Stomach (tissue), 9 donors: Measurements from ENCODE around the gene SLC25A24. TPM values are rescaled to one million over a fixed set of nuclear protein-coding genes. Genes with fewer than 3 reads are reported as not detected.
"Not testable (repeated sequence)": the region's sequence is repeated elsewhere in the genome, so short reads cannot be mapped to it uniquely, and the experiment has no call there.

Source experiments
- DNase-seq, 2 donors: peaks; one replicate each; pipeline versions ENCODE4 v3.0.0 to v3.0.0-alpha.2; 2013 to 2019
- H3K27ac ChIP-seq, 5 donors: fragments of 200-600 bp in 4 of 5; sonication (generic) in 4 of 5; one replicate each; pipeline ENCODE4 v1.5.1; 2013 to 2019; ENCODE audit warnings: mild to moderate bottlenecking in 1 of 5, moderate library complexity in 1 of 5
- H3K27me3 ChIP-seq, 3 donors: fragments of 200-600 bp; sonication (generic); one replicate each; pipeline ENCODE4 v1.5.1; 2017 to 2019; ENCODE audit warnings: mixed run types in 1 of 3
- H3K36me3 ChIP-seq, 4 donors: fragments of 200-600 bp; sonication (generic); 1 replicate in 3 of 4; 2 replicates in 1 of 4; pipeline ENCODE4 v1.5.1; 2016 to 2019
- H3K4me1 ChIP-seq, 4 donors: fragments of 200-600 bp; sonication (generic); one replicate each; pipeline ENCODE4 v1.5.1; 2016 to 2019
- H3K4me3 ChIP-seq, 4 donors: fragments of 200-600 bp; sonication (generic) in 3 of 4; one replicate each; pipeline ENCODE4 v1.5.1; 2016 to 2019; ENCODE audit warnings: mild to moderate bottlenecking in 1 of 4
- H3K9me3 ChIP-seq, 4 donors: fragments of 200-600 bp; sonication (generic); one replicate each; pipeline ENCODE4 v1.5.1; 2016 to 2019
- EP300 ChIP-seq: sonication (generic); formaldehyde crosslinking; IDR thresholded peaks from one replicate; pipeline ENCODE4 v1.6.1; 2017; ENCODE audit warnings: antibody characterized with exemption
- POLR2A ChIP-seq, 4 donors: fragments of 450-650 bp; IDR thresholded peaks; one replicate each; pipeline ENCODE4 v1.6.1; 2016; ENCODE audit warnings: antibody characterized with exemption in 4 of 4, control low read depth in 2 of 4, mild to moderate bottlenecking in 1 of 4, moderate library complexity in 1 of 4
- POLR2AphosphoS5 ChIP-seq, 3 donors: sonication (generic); formaldehyde crosslinking; IDR thresholded peaks; one replicate each; pipeline ENCODE4 v1.6.1; 2016; ENCODE audit warnings: antibody characterized with exemption in 3 of 3
- WGBS, 5 donors: extraction: QIAGEN DNeasy Blood & Tissue Kit in 3 of 5; methylation state at CpG; one replicate each; pipeline versions ENCODE4 v1.1.5 to v1.1.7; 2013 to 2018; 5-methylcytosine and 5-hydroxymethylcytosine counted together
- intact Hi-C: fragments of 100-400 bp; cut with DNase I; formaldehyde crosslinking; loops from one replicate; pipeline ENCODE4 v1.15.1; 2023; ENCODE audit warnings: low total_unique reads
- polyA plus RNA-seq, 3 donors: library from polyadenylated mRNA; stranded (reverse); fragments of 200-250 nt; gene quantifications; one replicate each; pipeline ENCODE4 v1.2.3, GENCODE V29; 2013
- total RNA-seq, 5 donors: library from RNA; depleted of rRNA; stranded (reverse); fragments of >200 nt; gene quantifications; one replicate each; pipeline versions ENCODE4 v1.1.0 to v1.2.3, GENCODE V29; 2014 to 2016
- TF ChIP-seq, protein P1 (sequence below), 7 experiments: fragments of 450-650 bp in 4 of 7; fragments of 200-600 bp in 3 of 7; sonication (generic) in 3 of 7; IDR thresholded peaks; one replicate each; pipeline ENCODE4 v1.5.1; 2016 to 2019; ENCODE audit warnings: antibody characterized with exemption in 7 of 7, control low read depth in 2 of 7, mild to moderate bottlenecking in 1 of 7
- donor health status: healthy with polysubstance abuse.
- donor health status: Bipolar disorder and iron deficiency.
- donor health status: healthy.

SLC25A24 gene
- total and polyA plus RNA-seq, 8 donors = 4.1 to 76.9 (median 19.3) TPM

DNA sequence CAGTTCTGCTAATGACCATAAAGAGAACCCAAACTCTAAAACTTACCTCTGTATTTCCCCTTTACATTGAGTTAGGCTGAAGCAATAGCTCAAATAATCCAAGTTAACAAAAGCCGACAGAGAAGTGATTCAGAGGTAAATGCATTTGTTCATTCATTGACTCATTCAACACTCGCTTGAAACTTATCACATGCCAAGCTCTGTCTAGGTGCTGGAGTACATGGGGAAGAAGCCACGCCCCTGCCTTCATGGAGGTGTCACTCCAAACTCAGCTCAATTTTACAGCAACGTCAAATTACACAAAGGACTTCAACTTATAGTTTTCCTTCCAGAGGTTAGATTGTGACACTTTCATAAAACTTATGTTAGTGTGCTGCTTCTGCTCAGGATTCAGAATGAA lies 45.8 kb downstream of the SLC25A24 start:
- no peak overlapping the region for H3K4me3 ChIP-seq
- 68 to 95% (median 71%) methylated on average over 4 of the region's 4 CpGs for WGBS, 5 donors
- DNase-seq = no peak
- no peaks in the 10 kb centered on the region for H3K4me1 ChIP-seq
- peaks cover 4 to 89% (median 82%) of the 10 kb centered on the region in 4 donors for H3K36me3 ChIP-seq
- H3K27ac ChIP-seq = no peak overlapping the region
- intact Hi-C loops = no loop called here
- no peaks in the 10 kb centered on the region for H3K27me3 ChIP-seq
- no peaks in the 10 kb centered on the region for H3K9me3 ChIP-seq
- TF ChIP-seq, protein P1, sequence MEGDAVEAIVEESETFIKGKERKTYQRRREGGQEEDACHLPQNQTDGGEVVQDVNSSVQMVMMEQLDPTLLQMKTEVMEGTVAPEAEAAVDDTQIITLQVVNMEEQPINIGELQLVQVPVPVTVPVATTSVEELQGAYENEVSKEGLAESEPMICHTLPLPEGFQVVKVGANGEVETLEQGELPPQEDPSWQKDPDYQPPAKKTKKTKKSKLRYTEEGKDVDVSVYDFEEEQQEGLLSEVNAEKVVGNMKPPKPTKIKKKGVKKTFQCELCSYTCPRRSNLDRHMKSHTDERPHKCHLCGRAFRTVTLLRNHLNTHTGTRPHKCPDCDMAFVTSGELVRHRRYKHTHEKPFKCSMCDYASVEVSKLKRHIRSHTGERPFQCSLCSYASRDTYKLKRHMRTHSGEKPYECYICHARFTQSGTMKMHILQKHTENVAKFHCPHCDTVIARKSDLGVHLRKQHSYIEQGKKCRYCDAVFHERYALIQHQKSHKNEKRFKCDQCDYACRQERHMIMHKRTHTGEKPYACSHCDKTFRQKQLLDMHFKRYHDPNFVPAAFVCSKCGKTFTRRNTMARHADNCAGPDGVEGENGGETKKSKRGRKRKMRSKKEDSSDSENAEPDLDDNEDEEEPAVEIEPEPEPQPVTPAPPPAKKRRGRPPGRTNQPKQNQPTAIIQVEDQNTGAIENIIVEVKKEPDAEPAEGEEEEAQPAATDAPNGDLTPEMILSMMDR (IDR thresholded peaks at IDR 0.05) = no peak
- no peak for TF ChIP-seq POLR2A (IDR thresholded peaks at IDR 0.05)
- TF ChIP-seq EP300 = no peak
- no peak for TF ChIP-seq POLR2AphosphoS5 (IDR thresholded peaks at IDR 0.05)

DNA sequence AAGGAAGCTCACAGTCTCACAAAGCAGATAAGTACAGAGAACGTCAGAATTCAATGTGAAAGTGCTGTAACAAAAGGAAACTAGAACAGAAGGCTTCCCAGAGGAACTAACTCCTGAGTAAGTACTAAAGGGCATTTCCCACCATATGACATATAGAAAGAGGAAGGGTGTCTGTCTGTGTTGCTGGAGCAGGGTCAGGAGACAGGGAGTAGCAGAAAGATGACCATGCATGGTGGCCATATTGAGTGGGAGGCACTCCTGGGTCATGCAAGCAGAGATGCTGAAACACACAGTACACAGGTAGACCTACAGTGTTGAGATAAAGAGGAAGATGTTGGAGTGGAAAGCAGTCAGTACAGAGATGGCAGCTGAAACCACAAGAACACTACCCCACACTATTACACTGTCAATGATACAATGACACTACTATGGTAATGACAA lies 47.3 kb downstream of the SLC25A24 start:
- TF ChIP-seq EP300 (no peak), POLR2A (IDR thresholded peaks at IDR 0.05) (no peak)
- TF ChIP-seq, protein P1 (IDR thresholded peaks at IDR 0.05) = no peak
- no peak overlapping the region for H3K27ac ChIP-seq
- peaks cover 9 to 99% (median 97%) of the 10 kb centered on the region in 4 donors for H3K36me3 ChIP-seq
- whole genome bisulfite sequencing, 5 donors = 75 to 97% (median 90%) methylated on average over 1 of the region's 1 CpG
- intact Hi-C loops = no loop called here
- no peaks in the 10 kb centered on the region for H3K4me1 ChIP-seq
- peak in 1 of 2 donors; percentile 10 for DNase-seq
- H3K27me3 ChIP-seq = no peaks in the 10 kb centered on the region
- H3K9me3 ChIP-seq = no peaks in the 10 kb centered on the region
- no peak overlapping the region for H3K4me3 ChIP-seq

DNA sequence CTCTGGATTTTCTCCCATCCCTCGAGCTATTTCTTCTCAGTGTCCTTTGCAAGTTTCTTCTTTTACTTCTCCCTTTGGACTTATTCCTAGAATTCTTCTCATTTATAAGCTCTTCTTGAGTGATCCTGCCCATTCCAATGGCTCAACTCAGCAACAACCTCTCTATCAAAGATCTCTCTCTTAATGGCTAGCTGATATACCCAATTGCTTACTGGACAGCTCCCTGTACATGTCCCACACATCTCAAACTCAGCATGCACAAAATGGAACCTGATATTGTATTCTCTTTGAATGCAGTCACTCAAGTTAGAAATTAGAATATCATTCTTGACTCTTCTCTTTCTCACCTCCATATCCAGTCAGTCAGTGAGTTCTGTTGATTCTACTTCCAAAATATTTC lies 48.6 kb downstream of the SLC25A24 start:
- no peaks in the 10 kb centered on the region for H3K9me3 ChIP-seq
- TF ChIP-seq POLR2AphosphoS5 (IDR thresholded peaks at IDR 0.05) (no peak), EP300 (no peak), POLR2A (IDR thresholded peaks at IDR 0.05) (no peak)
- TF ChIP-seq, protein P1 (IDR thresholded peaks at IDR 0.05) = no peak
- no peak overlapping the region for H3K27ac ChIP-seq
- intact Hi-C loops = no loop called here
- peaks cover 14 to 99% (median 99%) of the 10 kb centered on the region in 4 donors for H3K36me3 ChIP-seq
- 90 to 100% (median 94%) methylated on average over 1 of the region's 1 CpG for WGBS, 5 donors
- no peak overlapping the region for H3K4me3 ChIP-seq
- no peak for DNase-seq
- H3K4me1 ChIP-seq = no peaks in the 10 kb centered on the region
- H3K27me3 ChIP-seq = no peaks in the 10 kb centered on the region

DNA sequence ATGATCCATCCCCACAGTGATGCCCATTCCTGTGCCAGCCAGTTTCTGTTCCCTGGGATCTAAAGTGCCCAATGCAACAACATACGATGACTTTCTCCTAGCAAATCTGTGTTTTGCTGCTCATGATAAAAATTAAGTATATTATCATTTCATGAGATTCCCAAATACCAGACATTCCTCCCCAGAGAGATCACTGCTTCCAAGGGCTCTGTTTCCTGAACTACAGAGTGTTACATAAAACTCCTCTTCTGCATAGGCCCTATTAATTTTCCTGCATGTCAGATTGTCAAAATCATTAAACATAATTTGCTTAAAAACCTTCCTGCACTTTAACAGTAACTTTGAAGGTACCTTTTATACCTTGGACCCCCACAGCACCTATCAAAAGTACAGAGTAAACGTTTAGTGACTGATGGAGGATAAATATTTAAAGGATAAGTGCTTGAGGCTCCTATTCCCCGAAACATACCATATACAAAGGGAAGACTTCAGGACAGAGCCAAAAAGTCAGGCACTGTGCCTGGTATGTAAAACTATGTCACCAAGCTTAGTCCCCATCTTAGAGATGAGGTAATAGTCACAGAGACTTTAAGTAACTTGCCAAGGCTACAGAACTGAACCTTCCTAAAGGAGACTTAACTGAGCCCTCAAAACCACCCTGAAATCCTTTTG lies 50.2 kb downstream of the SLC25A24 start:
- H3K36me3 ChIP-seq = peaks cover 14 to 95% (median 91%) of the 10 kb centered on the region in 4 donors
- no peak overlapping the region for H3K4me3 ChIP-seq
- H3K27me3 ChIP-seq = no peaks in the 10 kb centered on the region
- no peak for DNase-seq
- intact Hi-C loops = no loop called here
- WGBS, 5 donors = 68 to 73% (median 70%) methylated on average over 3 of the region's 3 CpGs
- H3K4me1 ChIP-seq = no peaks in the 10 kb centered on the region
- H3K27ac ChIP-seq = no peak overlapping the region
- no peaks in the 10 kb centered on the region for H3K9me3 ChIP-seq
- TF ChIP-seq POLR2AphosphoS5 (IDR thresholded peaks at IDR 0.05) = no peak

DNA sequence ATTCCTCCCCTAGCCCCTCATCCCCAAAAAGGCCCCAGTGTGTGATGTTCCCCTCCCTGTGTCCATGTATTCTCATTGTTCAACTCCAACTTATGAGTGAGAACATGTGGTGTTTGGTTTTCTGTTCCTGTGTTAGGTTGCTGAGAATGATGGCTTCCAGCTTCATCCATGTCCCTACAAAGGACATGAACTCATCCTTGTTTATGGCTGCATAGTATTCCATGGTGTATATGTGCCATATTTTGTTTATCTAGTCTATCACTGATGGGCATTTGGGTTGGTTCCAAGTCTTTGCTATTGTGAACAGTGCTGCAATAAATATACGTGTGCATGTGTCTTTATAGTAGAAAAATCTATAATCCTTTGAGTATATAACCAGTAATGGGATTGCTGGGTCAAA lies 55.6 kb downstream of the SLC25A24 start:
- peaks cover 10 to 75% (median 65%) of the 10 kb centered on the region in 4 donors for H3K36me3 ChIP-seq
- DNase-seq = not testable (repeated sequence)

More for the DNA sequence above, 55.6 kb downstream of the SLC25A24 start:
- WGBS, 5 donors = 96 to 100% (median 100%) methylated on average over 1 of the region's 1 CpG
- H3K27me3 ChIP-seq, H3K27ac ChIP-seq, intact Hi-C loops, H3K9me3 ChIP-seq, H3K4me3 ChIP-seq, H3K4me1 ChIP-seq: not testable (repeated sequence)
